ENCODE results near the gene PLAGL2. TPM values are rescaled to one million over a fixed set of nuclear protein-coding genes. Genes with fewer than 3 reads are reported as not detected.

The PLAGL2 gene
- total and polyA plus RNA-seq, 2 of the 8 experiments (the other 6 are each of a cell fraction or from before 2014, with no cell fraction given) = 20.6 to 25.4 TPM

DNA sequence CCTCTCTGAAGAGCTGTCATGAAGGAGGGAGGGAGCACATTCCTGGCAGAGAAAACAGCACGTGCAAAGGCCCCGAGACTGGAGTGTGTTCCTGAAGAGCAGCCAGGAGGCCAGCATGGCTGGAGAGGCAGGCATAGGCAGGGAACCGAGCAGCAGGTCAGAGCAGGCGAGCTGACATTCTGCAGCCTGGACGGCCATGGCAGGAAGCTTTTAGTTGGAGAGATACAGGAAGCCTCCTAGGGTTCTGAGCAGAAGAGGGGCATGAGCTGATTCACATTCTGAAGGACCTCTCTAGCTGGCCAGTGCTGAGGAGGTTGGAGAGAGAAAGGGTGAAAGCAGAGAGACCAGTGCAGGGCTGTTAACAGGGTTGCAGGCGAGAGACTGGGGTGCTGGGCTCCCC lies 29.9 kb upstream of the PLAGL2 start (continued):
- TF ChIP-seq, protein P1, sequence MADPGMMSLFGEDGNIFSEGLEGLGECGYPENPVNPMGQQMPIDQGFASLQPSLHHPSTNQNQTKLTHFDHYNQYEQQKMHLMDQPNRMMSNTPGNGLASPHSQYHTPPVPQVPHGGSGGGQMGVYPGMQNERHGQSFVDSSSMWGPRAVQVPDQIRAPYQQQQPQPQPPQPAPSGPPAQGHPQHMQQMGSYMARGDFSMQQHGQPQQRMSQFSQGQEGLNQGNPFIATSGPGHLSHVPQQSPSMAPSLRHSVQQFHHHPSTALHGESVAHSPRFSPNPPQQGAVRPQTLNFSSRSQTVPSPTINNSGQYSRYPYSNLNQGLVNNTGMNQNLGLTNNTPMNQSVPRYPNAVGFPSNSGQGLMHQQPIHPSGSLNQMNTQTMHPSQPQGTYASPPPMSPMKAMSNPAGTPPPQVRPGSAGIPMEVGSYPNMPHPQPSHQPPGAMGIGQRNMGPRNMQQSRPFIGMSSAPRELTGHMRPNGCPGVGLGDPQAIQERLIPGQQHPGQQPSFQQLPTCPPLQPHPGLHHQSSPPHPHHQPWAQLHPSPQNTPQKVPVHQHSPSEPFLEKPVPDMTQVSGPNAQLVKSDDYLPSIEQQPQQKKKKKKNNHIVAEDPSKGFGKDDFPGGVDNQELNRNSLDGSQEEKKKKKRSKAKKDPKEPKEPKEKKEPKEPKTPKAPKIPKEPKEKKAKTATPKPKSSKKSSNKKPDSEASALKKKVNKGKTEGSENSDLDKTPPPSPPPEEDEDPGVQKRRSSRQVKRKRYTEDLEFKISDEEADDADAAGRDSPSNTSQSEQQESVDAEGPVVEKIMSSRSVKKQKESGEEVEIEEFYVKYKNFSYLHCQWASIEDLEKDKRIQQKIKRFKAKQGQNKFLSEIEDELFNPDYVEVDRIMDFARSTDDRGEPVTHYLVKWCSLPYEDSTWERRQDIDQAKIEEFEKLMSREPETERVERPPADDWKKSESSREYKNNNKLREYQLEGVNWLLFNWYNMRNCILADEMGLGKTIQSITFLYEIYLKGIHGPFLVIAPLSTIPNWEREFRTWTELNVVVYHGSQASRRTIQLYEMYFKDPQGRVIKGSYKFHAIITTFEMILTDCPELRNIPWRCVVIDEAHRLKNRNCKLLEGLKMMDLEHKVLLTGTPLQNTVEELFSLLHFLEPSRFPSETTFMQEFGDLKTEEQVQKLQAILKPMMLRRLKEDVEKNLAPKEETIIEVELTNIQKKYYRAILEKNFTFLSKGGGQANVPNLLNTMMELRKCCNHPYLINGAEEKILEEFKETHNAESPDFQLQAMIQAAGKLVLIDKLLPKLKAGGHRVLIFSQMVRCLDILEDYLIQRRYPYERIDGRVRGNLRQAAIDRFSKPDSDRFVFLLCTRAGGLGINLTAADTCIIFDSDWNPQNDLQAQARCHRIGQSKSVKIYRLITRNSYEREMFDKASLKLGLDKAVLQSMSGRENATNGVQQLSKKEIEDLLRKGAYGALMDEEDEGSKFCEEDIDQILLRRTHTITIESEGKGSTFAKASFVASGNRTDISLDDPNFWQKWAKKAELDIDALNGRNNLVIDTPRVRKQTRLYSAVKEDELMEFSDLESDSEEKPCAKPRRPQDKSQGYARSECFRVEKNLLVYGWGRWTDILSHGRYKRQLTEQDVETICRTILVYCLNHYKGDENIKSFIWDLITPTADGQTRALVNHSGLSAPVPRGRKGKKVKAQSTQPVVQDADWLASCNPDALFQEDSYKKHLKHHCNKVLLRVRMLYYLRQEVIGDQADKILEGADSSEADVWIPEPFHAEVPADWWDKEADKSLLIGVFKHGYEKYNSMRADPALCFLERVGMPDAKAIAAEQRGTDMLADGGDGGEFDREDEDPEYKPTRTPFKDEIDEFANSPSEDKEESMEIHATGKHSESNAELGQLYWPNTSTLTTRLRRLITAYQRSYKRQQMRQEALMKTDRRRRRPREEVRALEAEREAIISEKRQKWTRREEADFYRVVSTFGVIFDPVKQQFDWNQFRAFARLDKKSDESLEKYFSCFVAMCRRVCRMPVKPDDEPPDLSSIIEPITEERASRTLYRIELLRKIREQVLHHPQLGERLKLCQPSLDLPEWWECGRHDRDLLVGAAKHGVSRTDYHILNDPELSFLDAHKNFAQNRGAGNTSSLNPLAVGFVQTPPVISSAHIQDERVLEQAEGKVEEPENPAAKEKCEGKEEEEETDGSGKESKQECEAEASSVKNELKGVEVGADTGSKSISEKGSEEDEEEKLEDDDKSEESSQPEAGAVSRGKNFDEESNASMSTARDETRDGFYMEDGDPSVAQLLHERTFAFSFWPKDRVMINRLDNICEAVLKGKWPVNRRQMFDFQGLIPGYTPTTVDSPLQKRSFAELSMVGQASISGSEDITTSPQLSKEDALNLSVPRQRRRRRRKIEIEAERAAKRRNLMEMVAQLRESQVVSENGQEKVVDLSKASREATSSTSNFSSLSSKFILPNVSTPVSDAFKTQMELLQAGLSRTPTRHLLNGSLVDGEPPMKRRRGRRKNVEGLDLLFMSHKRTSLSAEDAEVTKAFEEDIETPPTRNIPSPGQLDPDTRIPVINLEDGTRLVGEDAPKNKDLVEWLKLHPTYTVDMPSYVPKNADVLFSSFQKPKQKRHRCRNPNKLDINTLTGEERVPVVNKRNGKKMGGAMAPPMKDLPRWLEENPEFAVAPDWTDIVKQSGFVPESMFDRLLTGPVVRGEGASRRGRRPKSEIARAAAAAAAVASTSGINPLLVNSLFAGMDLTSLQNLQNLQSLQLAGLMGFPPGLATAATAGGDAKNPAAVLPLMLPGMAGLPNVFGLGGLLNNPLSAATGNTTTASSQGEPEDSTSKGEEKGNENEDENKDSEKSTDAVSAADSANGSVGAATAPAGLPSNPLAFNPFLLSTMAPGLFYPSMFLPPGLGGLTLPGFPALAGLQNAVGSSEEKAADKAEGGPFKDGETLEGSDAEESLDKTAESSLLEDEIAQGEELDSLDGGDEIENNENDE (IDR thresholded peaks at IDR 0.05; ENCODE audit: insufficient replicate concordance, low read length) = no peak
- TF ChIP-seq SP2 (IDR thresholded peaks at IDR 0.05; ENCODE audit: low read length) (no peak), TAF1 (IDR thresholded peaks at IDR 0.05; ENCODE audit: low read depth, low read length) (no peak), POU5F1 (IDR thresholded peaks at IDR 0.05; ENCODE audit: low read depth, low read length) (no peak), NANOG (IDR thresholded peaks at IDR 0.05; ENCODE audit: insufficient read depth, low read depth, low read length, poor library complexity, severe bottlenecking) (no peak), BRCA1 (IDR thresholded peaks at IDR 0.05; ENCODE audit: low read depth, low read length) (no peak), NRF1 (IDR thresholded peaks at IDR 0.05; ENCODE audit: low read depth, low read length) (no peak), CEBPB (IDR thresholded peaks at IDR 0.05; ENCODE audit: low read depth, low read length) (no peak)

Measured in H1 (cell line).